ENCODE data around the gene TIA1. TPM values are rescaled to one million over a fixed set of nuclear protein-coding genes. Genes with fewer than 3 reads are reported as not detected.

The TIA1 gene
- polyA plus RNA-seq, 1 donor from 2014 or later, result 1,297 TPM

GRCh38 chr2:70161069-70161534 is 87.3 kb downstream of the TIA1 start:
- H3K4me2 ChIP-seq (ENCODE audit: low read length), result no peak overlapping the region
- no peak for TF ChIP-seq EP300 (conservative IDR thresholded peaks at IDR 0.05; ENCODE audit: poor library complexity, severe bottlenecking)
- TF ChIP-seq POLR2AphosphoS5 (IDR thresholded peaks at IDR 0.05), result no peak
- TF ChIP-seq, protein P1, sequence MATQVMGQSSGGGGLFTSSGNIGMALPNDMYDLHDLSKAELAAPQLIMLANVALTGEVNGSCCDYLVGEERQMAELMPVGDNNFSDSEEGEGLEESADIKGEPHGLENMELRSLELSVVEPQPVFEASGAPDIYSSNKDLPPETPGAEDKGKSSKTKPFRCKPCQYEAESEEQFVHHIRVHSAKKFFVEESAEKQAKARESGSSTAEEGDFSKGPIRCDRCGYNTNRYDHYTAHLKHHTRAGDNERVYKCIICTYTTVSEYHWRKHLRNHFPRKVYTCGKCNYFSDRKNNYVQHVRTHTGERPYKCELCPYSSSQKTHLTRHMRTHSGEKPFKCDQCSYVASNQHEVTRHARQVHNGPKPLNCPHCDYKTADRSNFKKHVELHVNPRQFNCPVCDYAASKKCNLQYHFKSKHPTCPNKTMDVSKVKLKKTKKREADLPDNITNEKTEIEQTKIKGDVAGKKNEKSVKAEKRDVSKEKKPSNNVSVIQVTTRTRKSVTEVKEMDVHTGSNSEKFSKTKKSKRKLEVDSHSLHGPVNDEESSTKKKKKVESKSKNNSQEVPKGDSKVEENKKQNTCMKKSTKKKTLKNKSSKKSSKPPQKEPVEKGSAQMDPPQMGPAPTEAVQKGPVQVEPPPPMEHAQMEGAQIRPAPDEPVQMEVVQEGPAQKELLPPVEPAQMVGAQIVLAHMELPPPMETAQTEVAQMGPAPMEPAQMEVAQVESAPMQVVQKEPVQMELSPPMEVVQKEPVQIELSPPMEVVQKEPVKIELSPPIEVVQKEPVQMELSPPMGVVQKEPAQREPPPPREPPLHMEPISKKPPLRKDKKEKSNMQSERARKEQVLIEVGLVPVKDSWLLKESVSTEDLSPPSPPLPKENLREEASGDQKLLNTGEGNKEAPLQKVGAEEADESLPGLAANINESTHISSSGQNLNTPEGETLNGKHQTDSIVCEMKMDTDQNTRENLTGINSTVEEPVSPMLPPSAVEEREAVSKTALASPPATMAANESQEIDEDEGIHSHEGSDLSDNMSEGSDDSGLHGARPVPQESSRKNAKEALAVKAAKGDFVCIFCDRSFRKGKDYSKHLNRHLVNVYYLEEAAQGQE (IDR thresholded peaks at IDR 0.05; ENCODE audit: borderline replicate concordance), result no peak
- TF ChIP-seq RAD21 (conservative IDR thresholded peaks at IDR 0.05), result no peak
- TF ChIP-seq MXI1 (conservative IDR thresholded peaks at IDR 0.05; ENCODE audit: poor library complexity, severe bottlenecking), result no peak
- no peak for TF ChIP-seq CTCF (IDR thresholded peaks at IDR 0.05; ENCODE audit: poor library complexity, severe bottlenecking)
- TF ChIP-seq SMC3 (conservative IDR thresholded peaks at IDR 0.05; ENCODE audit: poor library complexity), result no peak
- TF ChIP-seq EZH2 (IDR thresholded peaks at IDR 0.05; ENCODE audit: borderline replicate concordance, insufficient read depth, low read length, poor library complexity, severe bottlenecking), result no peak
- TF ChIP-seq TAF1 (IDR thresholded peaks at IDR 0.05; ENCODE audit: low read depth), result no peak
- H3K36me3 ChIP-seq (ENCODE audit: insufficient read depth, low read length), result no peaks in the 10 kb centered on the region
- H4K20me1 ChIP-seq (ENCODE audit: insufficient read depth), result no peaks in the 10 kb centered on the region
- H3K79me2 ChIP-seq (replicated peaks; ENCODE audit: insufficient read depth, low read length), result no peaks in the 10 kb centered on the region
- H3K9me2 ChIP-seq (ENCODE audit: insufficient read depth, low read length), result no peaks in the 10 kb centered on the region
- no peaks in the 10 kb centered on the region for H3F3A ChIP-seq (ENCODE audit: insufficient read depth, low read length, poor library complexity, severe bottlenecking)
- no peaks in the 10 kb centered on the region for H3K27me3 ChIP-seq (ENCODE audit: insufficient read depth, low read depth, low read length)
- H3K9me3 ChIP-seq (ENCODE audit: low read length), result no peaks in the 10 kb centered on the region
- no peak overlapping the region for H3K4me3 ChIP-seq (ENCODE audit: low read length)
- H3K27ac ChIP-seq (ENCODE audit: low read length), result no peak overlapping the region
- H2AFZ ChIP-seq (ENCODE audit: low read depth, low read length), result no peak overlapping the region
- no peak overlapping the region for H3K9ac ChIP-seq (ENCODE audit: low read length)

GRCh38 chr2:70160545-70160944 is 87.9 kb downstream of the TIA1 start:
- no peak for TF ChIP-seq MXI1 (conservative IDR thresholded peaks at IDR 0.05; ENCODE audit: poor library complexity, severe bottlenecking)
- no peak for TF ChIP-seq CTCF (IDR thresholded peaks at IDR 0.05; ENCODE audit: poor library complexity, severe bottlenecking)
- TF ChIP-seq EZH2 (IDR thresholded peaks at IDR 0.05; ENCODE audit: borderline replicate concordance, insufficient read depth, low read length, poor library complexity, severe bottlenecking), result no peak
- TF ChIP-seq, protein P1 (IDR thresholded peaks at IDR 0.05; ENCODE audit: borderline replicate concordance), result no peak
- TF ChIP-seq POLR2AphosphoS5 (IDR thresholded peaks at IDR 0.05), result no peak
- TF ChIP-seq RAD21 (conservative IDR thresholded peaks at IDR 0.05), result no peak
- no peak for TF ChIP-seq SMC3 (conservative IDR thresholded peaks at IDR 0.05; ENCODE audit: poor library complexity)
- no peak for TF ChIP-seq TAF1 (IDR thresholded peaks at IDR 0.05; ENCODE audit: low read depth)
- no peak for TF ChIP-seq EP300 (conservative IDR thresholded peaks at IDR 0.05; ENCODE audit: poor library complexity, severe bottlenecking)
- no peaks in the 10 kb centered on the region for H3K9me2 ChIP-seq (ENCODE audit: insufficient read depth, low read length)
- H4K20me1 ChIP-seq (ENCODE audit: insufficient read depth), result no peaks in the 10 kb centered on the region
- H3K9me3 ChIP-seq (ENCODE audit: low read length), result no peaks in the 10 kb centered on the region
- H3K4me3 ChIP-seq (ENCODE audit: low read length), result no peak overlapping the region
- no peaks in the 10 kb centered on the region for H3K27me3 ChIP-seq (ENCODE audit: insufficient read depth, low read depth, low read length)
- H3K27ac ChIP-seq (ENCODE audit: low read length), result no peak overlapping the region
- no peak overlapping the region for H2AFZ ChIP-seq (ENCODE audit: low read depth, low read length)
- H3K4me2 ChIP-seq (ENCODE audit: low read length), result no peak overlapping the region
- no peaks in the 10 kb centered on the region for H3K36me3 ChIP-seq (ENCODE audit: insufficient read depth, low read length)
- no peaks in the 10 kb centered on the region for H3K79me2 ChIP-seq (replicated peaks; ENCODE audit: insufficient read depth, low read length)
- no peaks in the 10 kb centered on the region for H3F3A ChIP-seq (ENCODE audit: insufficient read depth, low read length, poor library complexity, severe bottlenecking)
- no peak overlapping the region for H3K9ac ChIP-seq (ENCODE audit: low read length)
